Omental fat pad (tissue), 4 donors: ENCODE measurements around the gene MAMDC2. TPM values are rescaled to one million over a fixed set of nuclear protein-coding genes. Genes with fewer than 3 reads are reported as not detected.
"Not testable (repeated sequence)": the region's sequence is repeated elsewhere in the genome, so short reads cannot be mapped to it uniquely, and the experiment has no call there.

Source experiments
- ATAC-seq: fragments of 150-250 bp; one replicate; pipeline ENCODE4 v1.9.1; 2016; ENCODE audit warnings: mild to moderate bottlenecking, moderate library complexity; ENCODE audit not compliant: low FRiP score
- DNase-seq: peaks from one replicate; pipeline ENCODE4 v3.0.0-alpha.2; 2019; ENCODE audit warnings: low spot score
- total RNA-seq, 4 donors: library from RNA; depleted of rRNA; stranded (reverse); fragments of >200 nt; gene quantifications; one replicate each; pipeline ENCODE4 v1.1.0, GENCODE V29; 2016
- TF ChIP-seq, protein P1 (sequence below), 3 donors: fragments of 450-650 bp; IDR thresholded peaks; one replicate each; pipeline ENCODE4 v1.5.1; 2016 to 2017; ENCODE audit warnings: antibody characterized with exemption in 3 of 3, mild to moderate bottlenecking in 3 of 3, moderate library complexity in 2 of 3

The MAMDC2 gene
- total RNA-seq, 4 donors from 2014 or later = 9.0 to 43.7 (median 16.5) TPM

- DNase-seq (no peak), ATAC-seq (no peak)
- TF ChIP-seq, protein P1, sequence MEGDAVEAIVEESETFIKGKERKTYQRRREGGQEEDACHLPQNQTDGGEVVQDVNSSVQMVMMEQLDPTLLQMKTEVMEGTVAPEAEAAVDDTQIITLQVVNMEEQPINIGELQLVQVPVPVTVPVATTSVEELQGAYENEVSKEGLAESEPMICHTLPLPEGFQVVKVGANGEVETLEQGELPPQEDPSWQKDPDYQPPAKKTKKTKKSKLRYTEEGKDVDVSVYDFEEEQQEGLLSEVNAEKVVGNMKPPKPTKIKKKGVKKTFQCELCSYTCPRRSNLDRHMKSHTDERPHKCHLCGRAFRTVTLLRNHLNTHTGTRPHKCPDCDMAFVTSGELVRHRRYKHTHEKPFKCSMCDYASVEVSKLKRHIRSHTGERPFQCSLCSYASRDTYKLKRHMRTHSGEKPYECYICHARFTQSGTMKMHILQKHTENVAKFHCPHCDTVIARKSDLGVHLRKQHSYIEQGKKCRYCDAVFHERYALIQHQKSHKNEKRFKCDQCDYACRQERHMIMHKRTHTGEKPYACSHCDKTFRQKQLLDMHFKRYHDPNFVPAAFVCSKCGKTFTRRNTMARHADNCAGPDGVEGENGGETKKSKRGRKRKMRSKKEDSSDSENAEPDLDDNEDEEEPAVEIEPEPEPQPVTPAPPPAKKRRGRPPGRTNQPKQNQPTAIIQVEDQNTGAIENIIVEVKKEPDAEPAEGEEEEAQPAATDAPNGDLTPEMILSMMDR (IDR thresholded peaks at IDR 0.05) = no peak
Observed at GRCh38 chr9:70197216-70198044, 153.8 kb downstream of the MAMDC2 start.

DNA sequence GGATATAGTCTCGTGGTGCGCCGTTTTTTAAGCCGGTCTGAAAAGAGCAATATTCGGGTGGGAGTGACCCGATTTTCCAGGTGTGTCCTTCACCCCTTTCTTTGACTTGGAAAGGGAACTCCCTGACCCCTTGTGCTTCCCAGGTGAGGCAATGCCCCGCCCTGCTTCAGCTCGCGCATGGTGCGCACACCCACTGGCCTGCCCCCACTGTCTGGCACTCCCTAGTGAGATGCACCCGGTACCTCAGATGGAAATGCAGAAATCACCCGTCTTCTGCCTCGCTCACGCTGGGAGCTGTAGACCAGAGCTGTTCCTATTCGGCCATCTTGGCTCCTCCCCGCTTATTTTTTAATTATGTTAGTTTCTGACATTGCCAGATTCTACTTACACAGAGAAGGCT lies 161.1 kb downstream of the MAMDC2 start:
- DNase-seq, ATAC-seq: not testable (repeated sequence)

DNA sequence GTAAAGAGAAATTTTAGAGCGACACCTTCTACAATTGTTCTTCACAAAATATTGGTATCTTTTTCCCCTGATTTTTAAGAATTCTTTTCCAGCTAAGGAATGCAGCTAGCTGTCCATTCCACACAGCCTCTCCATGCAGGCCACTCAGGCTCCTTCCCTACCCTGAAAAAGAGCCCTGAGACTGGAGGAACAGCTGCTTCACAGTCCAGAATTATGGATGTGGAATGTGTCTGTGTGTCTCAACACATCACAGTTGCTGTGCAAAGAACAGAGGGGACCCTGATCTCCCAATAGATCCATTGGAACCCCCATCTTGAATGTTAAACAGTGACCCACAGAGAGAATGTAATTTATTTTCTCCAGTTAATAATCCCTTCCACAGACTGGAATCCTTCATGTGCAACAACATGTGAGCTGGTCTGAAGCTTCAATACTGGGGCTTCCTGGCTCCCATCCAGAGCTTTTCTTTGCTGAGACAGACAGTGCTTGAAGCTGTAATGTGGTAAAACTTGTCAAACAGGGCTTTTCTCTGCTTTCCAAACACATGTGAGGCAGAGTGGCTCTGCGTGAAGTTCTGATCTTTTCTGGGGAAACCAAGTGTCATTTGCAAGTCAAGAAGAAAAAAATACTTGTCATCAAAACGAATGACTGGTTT lies 161.8 kb downstream of the MAMDC2 start:
- TF ChIP-seq, protein P1 (IDR thresholded peaks at IDR 0.05) = no peak
- ATAC-seq (no peak), DNase-seq (no peak)

DNA sequence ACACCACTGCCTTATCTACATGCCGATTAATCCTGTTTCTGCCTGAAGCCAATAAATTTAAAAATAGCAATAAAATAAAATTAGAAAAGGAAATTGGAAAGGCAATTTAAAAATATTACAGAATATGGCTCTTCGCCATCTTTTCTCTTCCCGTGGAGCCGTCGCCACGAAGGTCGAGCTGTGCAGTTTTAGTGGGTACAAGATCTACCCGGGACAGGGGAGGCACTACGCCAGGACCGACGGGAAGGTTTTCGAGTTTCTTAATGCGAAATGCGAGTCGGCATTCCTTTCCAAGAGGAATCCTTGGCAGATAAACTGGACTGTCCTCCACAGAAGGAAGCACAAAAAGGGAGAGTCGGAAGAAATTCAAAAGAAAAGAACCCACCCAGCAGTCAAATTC lies 173.4 kb downstream of the MAMDC2 start:
- DNase-seq = no peak

DNA sequence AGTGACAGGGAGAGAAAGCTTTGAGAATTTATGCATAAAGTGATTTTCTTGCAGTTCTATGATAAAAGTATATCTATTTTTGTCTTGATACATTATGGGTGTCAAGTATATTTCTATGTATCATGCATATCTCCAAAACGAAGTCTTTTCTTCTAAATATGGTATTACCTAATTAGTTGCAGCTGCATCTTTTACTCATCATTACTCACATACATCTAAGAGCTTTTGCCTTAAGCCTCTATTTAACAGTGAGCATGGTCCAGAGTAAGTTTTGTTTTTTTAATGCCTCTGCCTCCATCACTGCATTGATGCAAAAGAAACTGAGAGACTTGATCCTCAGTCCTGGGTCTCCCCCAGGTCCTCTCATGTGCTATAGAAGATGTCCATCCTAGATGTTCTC lies 175.1 kb downstream of the MAMDC2 start:
- ATAC-seq (no peak), DNase-seq (no peak)
- TF ChIP-seq, protein P1 (IDR thresholded peaks at IDR 0.05) = no peak

More for the DNA sequence above, 173.4 kb downstream of the MAMDC2 start:
- TF ChIP-seq, protein P1 (IDR thresholded peaks at IDR 0.05) = no peak
- ATAC-seq = no peak

DNA sequence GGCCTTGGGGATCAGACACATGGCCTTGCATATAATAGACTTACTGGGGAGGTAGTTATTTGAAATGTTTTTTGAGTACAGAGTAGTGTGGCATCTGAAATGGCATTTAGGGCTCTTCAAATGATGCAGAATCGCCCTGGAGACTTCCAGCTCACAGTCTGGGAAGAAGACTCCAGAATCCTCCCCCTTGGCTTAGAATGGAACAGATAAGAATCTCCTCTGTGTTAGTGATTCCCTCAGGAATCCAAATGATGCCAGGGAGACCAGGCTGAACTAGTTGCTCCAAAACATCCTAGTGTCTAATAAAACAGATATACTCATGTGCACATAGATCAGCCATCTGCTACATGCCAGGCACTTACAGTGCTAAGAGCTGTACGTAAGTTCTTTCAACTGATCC lies 176.6 kb downstream of the MAMDC2 start:
- no peak for ATAC-seq
- no peak for DNase-seq
- TF ChIP-seq, protein P1 (IDR thresholded peaks at IDR 0.05) = no peak

DNA sequence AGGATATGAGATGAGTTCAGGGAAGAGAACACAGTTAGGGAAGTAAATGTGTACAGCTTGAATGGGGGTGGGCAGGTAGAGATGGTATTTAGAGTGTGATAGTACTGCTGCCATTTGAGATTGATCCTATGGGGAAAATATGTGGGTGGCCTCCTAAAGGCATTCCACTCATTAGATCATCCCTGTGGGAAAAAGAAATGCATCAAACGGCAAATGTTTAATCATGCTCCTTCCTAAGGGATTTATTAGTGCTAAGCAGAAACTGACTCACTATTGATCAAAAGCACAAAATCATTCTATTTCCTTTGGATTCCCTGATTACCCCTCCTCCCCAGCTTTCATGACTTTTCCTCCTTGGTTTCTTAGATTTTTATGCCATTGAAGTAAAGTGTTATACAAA lies 178.7 kb downstream of the MAMDC2 start:
- TF ChIP-seq, protein P1 (IDR thresholded peaks at IDR 0.05) = no peak
- ATAC-seq (no peak), DNase-seq (no peak)
